ENCODE results near the gene NCCRP1.

DNA sequence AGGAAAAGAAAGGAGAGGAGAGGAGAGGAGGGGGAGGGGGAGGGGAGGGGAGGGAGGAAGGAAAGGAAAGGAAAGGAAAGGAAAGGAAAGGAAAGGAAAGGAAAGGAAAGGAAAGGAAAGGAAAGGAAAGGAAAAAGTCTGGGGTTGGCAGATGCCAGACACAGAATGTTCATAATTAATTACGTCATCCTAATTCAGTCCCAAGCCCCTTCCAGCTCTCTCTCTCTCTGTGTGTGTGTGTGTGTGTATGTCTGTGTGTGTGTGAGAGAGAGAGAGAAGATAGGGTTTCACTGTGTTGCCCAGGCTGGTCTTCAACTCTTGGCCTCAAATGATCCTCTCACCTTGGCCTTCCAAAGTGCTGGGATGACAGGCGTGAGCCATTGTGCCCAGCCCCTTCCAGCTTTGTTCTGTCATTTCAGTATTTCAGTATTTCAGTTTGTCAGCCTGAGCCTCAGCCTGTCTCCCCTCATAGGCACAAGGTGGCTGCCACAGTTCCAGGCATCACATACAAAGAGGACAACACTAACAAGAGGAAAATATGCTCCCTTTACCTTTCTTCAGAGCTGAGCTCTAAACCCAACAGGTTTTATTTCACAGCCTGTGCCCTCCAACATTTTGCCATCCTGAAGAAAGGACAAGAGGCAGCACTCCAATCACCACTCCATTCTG lies 33.5 kb downstream of the NCCRP1 start:
- TF ChIP-seq, protein P1, sequence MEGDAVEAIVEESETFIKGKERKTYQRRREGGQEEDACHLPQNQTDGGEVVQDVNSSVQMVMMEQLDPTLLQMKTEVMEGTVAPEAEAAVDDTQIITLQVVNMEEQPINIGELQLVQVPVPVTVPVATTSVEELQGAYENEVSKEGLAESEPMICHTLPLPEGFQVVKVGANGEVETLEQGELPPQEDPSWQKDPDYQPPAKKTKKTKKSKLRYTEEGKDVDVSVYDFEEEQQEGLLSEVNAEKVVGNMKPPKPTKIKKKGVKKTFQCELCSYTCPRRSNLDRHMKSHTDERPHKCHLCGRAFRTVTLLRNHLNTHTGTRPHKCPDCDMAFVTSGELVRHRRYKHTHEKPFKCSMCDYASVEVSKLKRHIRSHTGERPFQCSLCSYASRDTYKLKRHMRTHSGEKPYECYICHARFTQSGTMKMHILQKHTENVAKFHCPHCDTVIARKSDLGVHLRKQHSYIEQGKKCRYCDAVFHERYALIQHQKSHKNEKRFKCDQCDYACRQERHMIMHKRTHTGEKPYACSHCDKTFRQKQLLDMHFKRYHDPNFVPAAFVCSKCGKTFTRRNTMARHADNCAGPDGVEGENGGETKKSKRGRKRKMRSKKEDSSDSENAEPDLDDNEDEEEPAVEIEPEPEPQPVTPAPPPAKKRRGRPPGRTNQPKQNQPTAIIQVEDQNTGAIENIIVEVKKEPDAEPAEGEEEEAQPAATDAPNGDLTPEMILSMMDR (IDR thresholded peaks at IDR 0.05): no peak
- no peak for TF ChIP-seq POLR2AphosphoS5 (IDR thresholded peaks at IDR 0.05; ENCODE audit: low read depth, low read length)

Data from Panc1 (cell line).